ENCODE measurements around the gene ZNF485. TPM values are rescaled to one million over a fixed set of nuclear protein-coding genes. Genes with fewer than 3 reads are reported as not detected.

The ZNF485 gene
- polyA plus RNA-seq, 1 donor from 2014 or later = 3.5 TPM

DNA sequence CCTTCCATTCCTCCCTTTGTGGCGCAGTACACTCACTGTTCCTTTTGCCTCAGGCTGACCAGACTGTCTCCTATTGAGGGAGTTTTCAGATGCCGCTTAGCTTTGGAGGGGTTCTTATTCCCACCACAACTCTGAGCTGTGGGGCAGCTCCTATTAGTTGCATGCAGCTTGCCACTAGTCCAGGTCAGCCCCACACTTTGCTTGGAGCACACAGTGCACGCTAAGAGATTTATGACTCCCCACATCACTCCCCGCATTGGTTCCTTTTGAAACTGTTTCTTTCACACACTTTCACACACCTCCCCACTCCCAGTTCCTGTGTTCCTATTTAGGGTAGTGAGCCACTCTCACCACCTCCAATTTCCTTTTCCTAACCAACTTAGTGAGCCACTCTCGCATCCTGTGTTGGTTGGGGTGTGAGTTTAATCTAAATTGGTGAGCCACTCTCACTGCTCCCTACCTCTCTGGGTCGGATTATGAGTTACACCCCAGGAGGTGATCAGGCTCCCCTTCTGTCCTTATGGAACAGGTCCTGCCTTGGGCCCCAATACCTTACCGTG lies 10.4 kb upstream of the ZNF485 start:
- Histone ChIP-seq H3K9me3 (ENCODE audit: low read length) (peaks cover 5% of the 10 kb centered on the region), H3K9ac (ENCODE audit: low read length) (no peak overlapping the region), H3K9me2 (ENCODE audit: insufficient read depth, low read length) (no peaks in the 10 kb centered on the region), H3F3A (ENCODE audit: insufficient read depth, low read length, poor library complexity, severe bottlenecking) (no peaks in the 10 kb centered on the region), H4K20me1 (ENCODE audit: insufficient read depth) (no peaks in the 10 kb centered on the region), H2AFZ (ENCODE audit: low read depth, low read length) (no peak overlapping the region), H3K27me3 (ENCODE audit: insufficient read depth, low read depth, low read length) (no peaks in the 10 kb centered on the region), H3K4me3 (ENCODE audit: low read length) (no peak overlapping the region), H3K27ac (ENCODE audit: low read length) (no peak overlapping the region), H3K79me2 (replicated peaks; ENCODE audit: insufficient read depth, low read length) (no peaks in the 10 kb centered on the region), H3K36me3 (ENCODE audit: insufficient read depth, low read length) (no peaks in the 10 kb centered on the region), H3K4me2 (ENCODE audit: low read length) (no peak overlapping the region)
- TF ChIP-seq MXI1 (conservative IDR thresholded peaks at IDR 0.05; ENCODE audit: poor library complexity, severe bottlenecking) (no peak), SMC3 (conservative IDR thresholded peaks at IDR 0.05; ENCODE audit: poor library complexity) (no peak)

DNA sequence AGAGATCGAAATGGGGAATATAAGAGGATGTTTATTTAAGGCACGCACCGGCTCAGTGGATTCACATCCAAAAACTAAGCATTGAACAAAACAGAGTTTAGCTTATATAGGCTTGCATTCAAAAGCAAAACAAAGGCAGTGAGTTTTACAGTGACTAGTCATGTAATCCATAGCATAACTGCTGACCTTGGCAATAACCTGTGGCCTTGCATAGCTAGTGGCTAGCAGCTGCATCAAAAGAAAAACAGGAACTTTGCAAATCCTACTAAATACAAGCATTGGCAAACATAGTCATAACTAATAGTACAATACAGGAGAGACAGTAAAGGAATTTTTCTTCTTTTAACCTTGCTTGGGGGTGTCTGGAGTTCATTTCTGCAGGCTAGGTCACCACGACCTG lies 9.7 kb upstream of the ZNF485 start:
- no peak overlapping the region for H3K4me3 ChIP-seq (ENCODE audit: low read length)
- no peak overlapping the region for H3K27ac ChIP-seq (ENCODE audit: low read length)
- no peaks in the 10 kb centered on the region for H3K27me3 ChIP-seq (ENCODE audit: insufficient read depth, low read depth, low read length)
- TF ChIP-seq, protein P1, sequence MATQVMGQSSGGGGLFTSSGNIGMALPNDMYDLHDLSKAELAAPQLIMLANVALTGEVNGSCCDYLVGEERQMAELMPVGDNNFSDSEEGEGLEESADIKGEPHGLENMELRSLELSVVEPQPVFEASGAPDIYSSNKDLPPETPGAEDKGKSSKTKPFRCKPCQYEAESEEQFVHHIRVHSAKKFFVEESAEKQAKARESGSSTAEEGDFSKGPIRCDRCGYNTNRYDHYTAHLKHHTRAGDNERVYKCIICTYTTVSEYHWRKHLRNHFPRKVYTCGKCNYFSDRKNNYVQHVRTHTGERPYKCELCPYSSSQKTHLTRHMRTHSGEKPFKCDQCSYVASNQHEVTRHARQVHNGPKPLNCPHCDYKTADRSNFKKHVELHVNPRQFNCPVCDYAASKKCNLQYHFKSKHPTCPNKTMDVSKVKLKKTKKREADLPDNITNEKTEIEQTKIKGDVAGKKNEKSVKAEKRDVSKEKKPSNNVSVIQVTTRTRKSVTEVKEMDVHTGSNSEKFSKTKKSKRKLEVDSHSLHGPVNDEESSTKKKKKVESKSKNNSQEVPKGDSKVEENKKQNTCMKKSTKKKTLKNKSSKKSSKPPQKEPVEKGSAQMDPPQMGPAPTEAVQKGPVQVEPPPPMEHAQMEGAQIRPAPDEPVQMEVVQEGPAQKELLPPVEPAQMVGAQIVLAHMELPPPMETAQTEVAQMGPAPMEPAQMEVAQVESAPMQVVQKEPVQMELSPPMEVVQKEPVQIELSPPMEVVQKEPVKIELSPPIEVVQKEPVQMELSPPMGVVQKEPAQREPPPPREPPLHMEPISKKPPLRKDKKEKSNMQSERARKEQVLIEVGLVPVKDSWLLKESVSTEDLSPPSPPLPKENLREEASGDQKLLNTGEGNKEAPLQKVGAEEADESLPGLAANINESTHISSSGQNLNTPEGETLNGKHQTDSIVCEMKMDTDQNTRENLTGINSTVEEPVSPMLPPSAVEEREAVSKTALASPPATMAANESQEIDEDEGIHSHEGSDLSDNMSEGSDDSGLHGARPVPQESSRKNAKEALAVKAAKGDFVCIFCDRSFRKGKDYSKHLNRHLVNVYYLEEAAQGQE (IDR thresholded peaks at IDR 0.05; ENCODE audit: borderline replicate concordance) = no peak
- TF ChIP-seq RAD21 (conservative IDR thresholded peaks at IDR 0.05) (no peak), EP300 (conservative IDR thresholded peaks at IDR 0.05; ENCODE audit: poor library complexity, severe bottlenecking) (no peak), SMC3 (conservative IDR thresholded peaks at IDR 0.05; ENCODE audit: poor library complexity) (no peak), EZH2 (IDR thresholded peaks at IDR 0.05; ENCODE audit: borderline replicate concordance, insufficient read depth, low read length, poor library complexity, severe bottlenecking) (no peak), POLR2AphosphoS5 (IDR thresholded peaks at IDR 0.05) (no peak), TAF1 (IDR thresholded peaks at IDR 0.05; ENCODE audit: low read depth) (no peak), MXI1 (conservative IDR thresholded peaks at IDR 0.05; ENCODE audit: poor library complexity, severe bottlenecking) (no peak)
- TF ChIP-seq, protein P2, sequence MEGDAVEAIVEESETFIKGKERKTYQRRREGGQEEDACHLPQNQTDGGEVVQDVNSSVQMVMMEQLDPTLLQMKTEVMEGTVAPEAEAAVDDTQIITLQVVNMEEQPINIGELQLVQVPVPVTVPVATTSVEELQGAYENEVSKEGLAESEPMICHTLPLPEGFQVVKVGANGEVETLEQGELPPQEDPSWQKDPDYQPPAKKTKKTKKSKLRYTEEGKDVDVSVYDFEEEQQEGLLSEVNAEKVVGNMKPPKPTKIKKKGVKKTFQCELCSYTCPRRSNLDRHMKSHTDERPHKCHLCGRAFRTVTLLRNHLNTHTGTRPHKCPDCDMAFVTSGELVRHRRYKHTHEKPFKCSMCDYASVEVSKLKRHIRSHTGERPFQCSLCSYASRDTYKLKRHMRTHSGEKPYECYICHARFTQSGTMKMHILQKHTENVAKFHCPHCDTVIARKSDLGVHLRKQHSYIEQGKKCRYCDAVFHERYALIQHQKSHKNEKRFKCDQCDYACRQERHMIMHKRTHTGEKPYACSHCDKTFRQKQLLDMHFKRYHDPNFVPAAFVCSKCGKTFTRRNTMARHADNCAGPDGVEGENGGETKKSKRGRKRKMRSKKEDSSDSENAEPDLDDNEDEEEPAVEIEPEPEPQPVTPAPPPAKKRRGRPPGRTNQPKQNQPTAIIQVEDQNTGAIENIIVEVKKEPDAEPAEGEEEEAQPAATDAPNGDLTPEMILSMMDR (IDR thresholded peaks at IDR 0.05; ENCODE audit: poor library complexity, severe bottlenecking) = no peak
- H2AFZ ChIP-seq (ENCODE audit: low read depth, low read length) = no peak overlapping the region
- H3K36me3 ChIP-seq (ENCODE audit: insufficient read depth, low read length) = no peaks in the 10 kb centered on the region
- H3F3A ChIP-seq (ENCODE audit: insufficient read depth, low read length, poor library complexity, severe bottlenecking) = no peaks in the 10 kb centered on the region
- peaks cover 5% of the 10 kb centered on the region for H3K9me3 ChIP-seq (ENCODE audit: low read length)
- no peaks in the 10 kb centered on the region for H4K20me1 ChIP-seq (ENCODE audit: insufficient read depth)
- no peaks in the 10 kb centered on the region for H3K79me2 ChIP-seq (replicated peaks; ENCODE audit: insufficient read depth, low read length)
- H3K9me2 ChIP-seq (ENCODE audit: insufficient read depth, low read length) = no peaks in the 10 kb centered on the region
- H3K9ac ChIP-seq (ENCODE audit: low read length) = no peak overlapping the region
- no peak overlapping the region for H3K4me2 ChIP-seq (ENCODE audit: low read length)
